Brain microvascular endothelial cell (primary cell): ENCODE measurements around the gene WDR6.

Experiments used
- DNase-seq: peaks from one replicate; pipeline ENCODE4 v3.0.0-alpha.2; 2020
- H3K27ac ChIP-seq: fragments of 250-450 bp; sonication (Bioruptor Pico); 2 replicates; pipeline ENCODE4 v1.5.1; 2020; ENCODE audit warnings: mild to moderate bottlenecking, moderate library complexity
- H3K27me3 ChIP-seq: fragments of 250-450 bp; sonication (Bioruptor Pico); replicated peaks from 2 replicates; pipeline ENCODE4 v1.5.1; 2020; ENCODE audit warnings: mild to moderate bottlenecking
- H3K36me3 ChIP-seq: fragments of 250-450 bp; sonication (Bioruptor Pico); replicated peaks from 2 replicates; pipeline ENCODE4 v1.5.1; 2020; ENCODE audit warnings: mild to moderate bottlenecking
- H3K4me3 ChIP-seq: 2 replicates; pipeline ENCODE4 v1.5.1; 2011; ENCODE audit warnings: low read depth, mild to moderate bottlenecking, control low read depth, low read length, moderate library complexity
- CTCF ChIP-seq: IDR thresholded peaks from 2 replicates; pipeline ENCODE4 v1.5.1; 2011; ENCODE audit warnings: low read depth, mild to moderate bottlenecking, moderate library complexity, low read length, control low read depth, inconsistent platforms; ENCODE audit errors: missing control alignments
- in situ Hi-C: cut with HindIII; loops from 2 replicates; pipeline ENCODE4 v1.10.0; 2017; ENCODE audit warnings: low sequenced_read_pairs, low pct_ligation_motif_present

WDR6 gene

GRCh38 chr3:48996640-48997039 is 10.6 kb upstream of the WDR6 start:
- no peak for DNase-seq
- no peak for TF ChIP-seq CTCF
- in situ Hi-C loops, result no loop called here
- no peak overlapping the region for H3K4me3 ChIP-seq
- H3K27ac ChIP-seq, result no peak overlapping the region
- H3K36me3 ChIP-seq, result peaks cover 2% of the 10 kb centered on the region
- no peaks in the 10 kb centered on the region for H3K27me3 ChIP-seq

- Histone ChIP-seq H3K4me3 (no peak overlapping the region), H3K36me3 (peaks cover 2% of the 10 kb centered on the region), H3K27me3 (no peaks in the 10 kb centered on the region), H3K27ac (no peak overlapping the region)
- in situ Hi-C loops, result no loop called here
- no peak for DNase-seq
- peak; percentile 14 for TF ChIP-seq CTCF
Measured at GRCh38 chr3:48997102-48997635, 10.0 kb upstream of the WDR6 start.

GRCh38 chr3:48997714-48998637 is 9.2 kb upstream of the WDR6 start:
- Histone ChIP-seq H3K27me3 (no peaks in the 10 kb centered on the region), H3K4me3 (no peak overlapping the region), H3K36me3 (peaks cover 2% of the 10 kb centered on the region), H3K27ac (no peak overlapping the region)
- in situ Hi-C loops, result no loop called here
- no peak for DNase-seq
- no peak for TF ChIP-seq CTCF

GRCh38 chr3:48999085-48999858 is 7.9 kb upstream of the WDR6 start:
- Histone ChIP-seq H3K27ac (no peak overlapping the region), H3K36me3 (peaks cover 2% of the 10 kb centered on the region), H3K4me3 (no peak overlapping the region), H3K27me3 (no peaks in the 10 kb centered on the region)
- TF ChIP-seq CTCF, result no peak
- in situ Hi-C loops, result no loop called here
- DNase-seq, result no peak

- Histone ChIP-seq H3K36me3 (peaks cover 2% of the 10 kb centered on the region), H3K4me3 (no peak overlapping the region), H3K27ac (no peak overlapping the region), H3K27me3 (no peaks in the 10 kb centered on the region)
- in situ Hi-C loops, result no loop called here
- DNase-seq, result no peak
- no peak for TF ChIP-seq CTCF
Measured at GRCh38 chr3:49001155-49001554, 6.0 kb upstream of the WDR6 start.
